Suprapubic skin (tissue), 4 donors: ENCODE measurements around the gene IPPK. TPM values are rescaled to one million over a fixed set of nuclear protein-coding genes. Genes with fewer than 3 reads are reported as not detected.

Experiments used
- DNase-seq, 2 donors: peaks; one replicate each; pipeline ENCODE4 v3.0.0-alpha.2; 2019; ENCODE audit warnings: low spot score in 2 of 2
- H3K27ac ChIP-seq: fragments of 200-600 bp; sonication (generic); one replicate; pipeline ENCODE4 v1.5.1; 2019
- H3K27me3 ChIP-seq: fragments of 200-600 bp; sonication (generic); one replicate; pipeline ENCODE4 v1.5.1; 2019
- H3K36me3 ChIP-seq: fragments of 200-600 bp; sonication (generic); one replicate; pipeline ENCODE4 v1.5.1; 2019
- H3K4me1 ChIP-seq: fragments of 200-600 bp; sonication (generic); one replicate; pipeline ENCODE4 v1.5.1; 2019
- H3K4me3 ChIP-seq: fragments of 200-600 bp; sonication (generic); one replicate; pipeline ENCODE4 v1.5.1; 2019; ENCODE audit warnings: mild to moderate bottlenecking
- H3K9me3 ChIP-seq: fragments of 200-600 bp; sonication (generic); one replicate; pipeline ENCODE4 v1.5.1; 2019
- EP300 ChIP-seq: sonication (generic); formaldehyde crosslinking; IDR thresholded peaks from one replicate; pipeline ENCODE4 v1.6.1; 2017; ENCODE audit warnings: antibody characterized with exemption
- POLR2A ChIP-seq, 2 donors: fragments of 450-650 bp; IDR thresholded peaks; one replicate each; pipeline ENCODE4 v1.6.1; 2017; ENCODE audit warnings: antibody characterized with exemption in 2 of 2, mild to moderate bottlenecking in 2 of 2, moderate library complexity in 2 of 2
- POLR2AphosphoS5 ChIP-seq, 3 donors: sonication (generic); formaldehyde crosslinking; IDR thresholded peaks; one replicate each; pipeline ENCODE4 v1.6.1; 2017; ENCODE audit warnings: antibody characterized with exemption in 3 of 3
- WGBS: methylation state at CpG from one replicate; pipeline ENCODE4 v1.1.5; 2018; 5-methylcytosine and 5-hydroxymethylcytosine counted together
- total RNA-seq, 4 donors: library from RNA; depleted of rRNA; stranded (reverse); fragments of >200 nt; gene quantifications; one replicate each; pipeline ENCODE4 v1.1.0, GENCODE V29; 2016
- TF ChIP-seq, protein P1 (sequence below), 2 donors: fragments of 200-600 bp in 1 of 2; fragments of 450-650 bp in 1 of 2; sonication (generic) in 1 of 2; IDR thresholded peaks; one replicate each; pipeline ENCODE4 v1.5.1; 2016 to 2019; ENCODE audit warnings: antibody characterized with exemption in 2 of 2, mild to moderate bottlenecking in 1 of 2, moderate library complexity in 1 of 2

Gene IPPK
- total RNA-seq, 4 donors from 2014 or later: 45.0 to 53.6 (median 50.0) TPM

DNA sequence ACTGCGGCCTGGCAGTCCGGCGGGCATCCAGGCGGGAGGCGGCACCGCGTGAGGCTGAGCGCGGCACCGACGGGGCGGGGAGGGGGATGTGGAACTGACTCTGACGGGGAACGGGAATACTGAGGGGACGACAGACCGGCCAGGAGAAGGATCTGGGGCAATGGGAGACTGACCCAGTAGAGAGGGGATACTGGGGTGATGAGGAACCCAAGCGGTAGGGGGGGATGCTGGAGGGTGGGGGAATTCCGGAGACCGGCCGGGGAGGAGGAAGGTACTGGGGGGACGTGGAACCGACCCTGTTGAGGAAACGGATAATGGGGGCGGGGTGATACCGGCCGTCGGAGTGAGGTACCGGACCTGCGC lies 423 bp downstream of the IPPK start:
- H3K27me3 ChIP-seq: no peaks in the 10 kb centered on the region
- H3K4me1 ChIP-seq: peaks cover 58% of the 10 kb centered on the region
- no peaks in the 10 kb centered on the region for H3K36me3 ChIP-seq
- WGBS: 0% methylated on average over 26 of the region's 29 CpGs
- TF ChIP-seq POLR2A (IDR thresholded peaks at IDR 0.05) (no peak), EP300 (no peak), POLR2AphosphoS5 (IDR thresholded peaks at IDR 0.05) (no peak)
- TF ChIP-seq, protein P1, sequence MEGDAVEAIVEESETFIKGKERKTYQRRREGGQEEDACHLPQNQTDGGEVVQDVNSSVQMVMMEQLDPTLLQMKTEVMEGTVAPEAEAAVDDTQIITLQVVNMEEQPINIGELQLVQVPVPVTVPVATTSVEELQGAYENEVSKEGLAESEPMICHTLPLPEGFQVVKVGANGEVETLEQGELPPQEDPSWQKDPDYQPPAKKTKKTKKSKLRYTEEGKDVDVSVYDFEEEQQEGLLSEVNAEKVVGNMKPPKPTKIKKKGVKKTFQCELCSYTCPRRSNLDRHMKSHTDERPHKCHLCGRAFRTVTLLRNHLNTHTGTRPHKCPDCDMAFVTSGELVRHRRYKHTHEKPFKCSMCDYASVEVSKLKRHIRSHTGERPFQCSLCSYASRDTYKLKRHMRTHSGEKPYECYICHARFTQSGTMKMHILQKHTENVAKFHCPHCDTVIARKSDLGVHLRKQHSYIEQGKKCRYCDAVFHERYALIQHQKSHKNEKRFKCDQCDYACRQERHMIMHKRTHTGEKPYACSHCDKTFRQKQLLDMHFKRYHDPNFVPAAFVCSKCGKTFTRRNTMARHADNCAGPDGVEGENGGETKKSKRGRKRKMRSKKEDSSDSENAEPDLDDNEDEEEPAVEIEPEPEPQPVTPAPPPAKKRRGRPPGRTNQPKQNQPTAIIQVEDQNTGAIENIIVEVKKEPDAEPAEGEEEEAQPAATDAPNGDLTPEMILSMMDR (IDR thresholded peaks at IDR 0.05): no peak
- H3K9me3 ChIP-seq: no peaks in the 10 kb centered on the region
- DNase-seq: peak; percentile 76 to 83
- peak overlapping the region; percentile 97 for H3K27ac ChIP-seq
- H3K4me3 ChIP-seq: peak overlapping the region; percentile 95

DNA sequence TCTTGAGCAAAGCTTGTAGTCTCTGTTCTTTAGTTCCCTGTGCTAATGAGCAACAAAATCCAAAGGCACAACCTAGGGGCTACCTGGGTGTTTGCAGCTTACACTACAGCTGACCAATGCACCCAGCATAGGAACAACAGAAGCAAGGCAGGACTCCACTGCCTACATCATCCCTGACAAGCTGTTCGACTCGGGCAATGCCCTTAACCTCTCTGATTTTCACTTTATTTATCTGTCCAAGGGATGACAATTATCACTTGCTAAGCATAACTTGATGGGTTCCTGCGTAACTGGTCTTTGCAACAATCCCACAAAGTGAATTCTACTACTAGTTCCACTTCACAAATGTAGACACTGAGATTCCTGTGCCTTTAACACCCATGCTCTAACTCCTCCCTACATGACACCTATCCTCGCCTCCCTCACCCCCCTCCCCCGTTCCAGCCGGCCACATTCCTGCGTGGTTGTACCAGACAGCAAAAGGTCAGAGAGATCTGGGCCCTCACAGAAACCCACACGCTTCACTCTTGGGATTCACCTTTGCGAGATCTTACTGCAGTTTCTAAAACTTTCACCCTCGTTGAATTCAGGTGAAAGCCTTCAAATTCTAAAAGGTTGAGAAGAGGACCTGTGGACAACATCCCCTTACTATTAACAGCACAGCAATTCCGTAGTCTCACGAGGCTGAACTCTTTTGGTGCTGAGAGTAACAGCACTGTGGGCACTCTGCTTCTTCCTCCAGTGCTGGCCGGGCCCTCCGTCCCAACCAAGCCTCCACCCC lies 995 bp downstream of the IPPK start:
- H3K4me1 ChIP-seq: peaks cover 64% of the 10 kb centered on the region
- WGBS: 10% methylated on average over 14 of the region's 14 CpGs

DNA sequence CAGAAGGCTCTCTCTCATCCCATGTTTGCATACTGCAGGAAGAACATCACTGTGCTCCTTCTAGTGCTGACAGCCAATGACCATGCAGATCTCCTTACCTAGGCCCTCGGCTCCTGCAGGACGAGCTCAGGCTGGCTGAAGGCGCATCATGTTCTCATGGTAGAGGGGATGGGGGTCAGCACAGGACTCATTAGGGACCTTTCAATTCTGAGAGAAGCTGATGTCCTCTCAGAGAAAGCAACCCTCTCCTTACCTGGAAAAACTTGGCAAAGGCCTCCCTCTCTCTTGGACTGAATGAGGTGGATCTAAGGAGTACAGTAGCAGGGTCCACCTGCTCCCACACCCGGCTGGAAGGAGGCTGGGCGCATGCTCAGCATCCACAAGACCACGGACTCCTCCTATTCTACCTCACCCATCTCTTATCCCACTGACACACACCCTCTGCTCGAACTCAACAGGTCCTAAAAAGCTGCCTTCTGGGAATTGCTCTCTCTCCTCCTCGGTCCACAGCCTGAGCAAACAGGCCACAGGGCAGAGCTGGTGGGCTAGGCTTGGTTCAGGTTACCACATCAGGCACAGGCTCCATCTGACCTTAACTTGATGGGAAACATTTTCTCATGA lies 2.9 kb downstream of the IPPK start:
- no peak for TF ChIP-seq POLR2AphosphoS5 (IDR thresholded peaks at IDR 0.05)
- TF ChIP-seq EP300: no peak
- no peak for TF ChIP-seq POLR2A (IDR thresholded peaks at IDR 0.05)
- TF ChIP-seq, protein P1 (IDR thresholded peaks at IDR 0.05): no peak
- peaks cover 72% of the 10 kb centered on the region for H3K4me1 ChIP-seq
- no peaks in the 10 kb centered on the region for H3K27me3 ChIP-seq
- peaks cover 9% of the 10 kb centered on the region for H3K36me3 ChIP-seq
- H3K27ac ChIP-seq: peak overlapping the region; percentile 97
- WGBS: 72% methylated on average over 8 of the region's 8 CpGs
- peak; percentile 26 to 43 for DNase-seq
- H3K9me3 ChIP-seq: no peaks in the 10 kb centered on the region
- H3K4me3 ChIP-seq: no peak overlapping the region

More for the DNA sequence above, 995 bp downstream of the IPPK start:
- Histone ChIP-seq H3K9me3 (no peaks in the 10 kb centered on the region), H3K4me3 (peak overlapping the region; percentile 95), H3K27me3 (no peaks in the 10 kb centered on the region), H3K36me3 (peaks cover 2% of the 10 kb centered on the region), H3K27ac (peak overlapping the region; percentile 97)
- TF ChIP-seq EP300 (no peak), POLR2A (IDR thresholded peaks at IDR 0.05) (no peak), POLR2AphosphoS5 (IDR thresholded peaks at IDR 0.05) (no peak)
- TF ChIP-seq, protein P1 (IDR thresholded peaks at IDR 0.05): no peak
- peak; percentile 82 to 83 for DNase-seq

DNA sequence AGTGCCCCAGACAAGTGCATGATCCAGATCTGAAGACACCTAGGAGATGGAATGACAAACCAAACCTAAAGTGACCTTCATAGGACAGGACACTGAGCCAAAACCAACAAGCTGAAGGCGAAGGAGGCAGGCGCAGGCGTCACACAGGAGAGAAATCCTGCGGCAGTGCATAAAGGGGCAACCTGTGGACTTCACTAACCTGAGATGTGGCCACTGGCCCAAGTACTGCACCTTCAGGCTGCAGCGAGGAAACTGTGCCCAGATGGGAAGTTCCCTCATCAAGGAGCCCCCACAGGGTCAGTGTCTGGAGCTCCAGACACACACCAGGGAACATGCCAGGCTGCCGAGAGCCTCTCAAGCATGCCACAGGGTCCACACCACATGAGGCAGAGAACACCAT lies 3.7 kb downstream of the IPPK start:
- H3K27ac ChIP-seq: peak overlapping the region; percentile 97
- WGBS: 65% methylated on average over 6 of the region's 6 CpGs

More for the DNA sequence above, 3.7 kb downstream of the IPPK start:
- DNase-seq: peak; percentile 61 to 74
- Histone ChIP-seq H3K9me3 (no peaks in the 10 kb centered on the region), H3K4me1 (peaks cover 72% of the 10 kb centered on the region), H3K36me3 (peaks cover 9% of the 10 kb centered on the region), H3K27me3 (no peaks in the 10 kb centered on the region), H3K4me3 (peak overlapping the region; percentile 22)
- TF ChIP-seq EP300: no peak
- TF ChIP-seq, protein P1 (IDR thresholded peaks at IDR 0.05): no peak
- TF ChIP-seq POLR2A (IDR thresholded peaks at IDR 0.05): no peak
- no peak for TF ChIP-seq POLR2AphosphoS5 (IDR thresholded peaks at IDR 0.05)
